HCT116 (cell line): ENCODE data around the gene HEATR3. TPM values are rescaled to one million over a fixed set of nuclear protein-coding genes. Genes with fewer than 3 reads are reported as not detected.

Source experiments
- ATAC-seq: fragments of 200-7000 bp; cut with Tn5 transposase; 2 replicates; pipeline ENCODE4 v1.9.1; 2020; ENCODE audit warnings: mild to moderate bottlenecking, moderate library complexity
- BruUV-seq: library from RNA; stranded (reverse); fragments of 400-500 nt; replicated peaks from 2 replicates; lab custom pipeline; 2021; lab: Mats Ljungman, UMichigan
- CTCF ChIA-PET: fragments of 300-600 bp; sonication (Branson Sonifier 250); formaldehyde crosslinking; loops from one replicate; lab custom pipeline; 2021; ENCODE audit warnings: antibody characterized with exemption; lab: Charles Lee
- POLR2A ChIA-PET: fragments of 300-600, 350-600 bp; sonication (Branson Sonifier 250); formaldehyde crosslinking; loops from one replicate; lab custom pipeline; 2021; ENCODE audit warnings: antibody characterized with exemption; lab: Charles Lee
- RAD21 ChIA-PET, 2 experiments: fragments of 300-600 bp; sonication (Branson Sonifier 250); formaldehyde crosslinking; loops; one replicate each; lab custom pipeline; 2023; ENCODE audit warnings: low total read pairs in 2 of 2; ENCODE audit not compliant: uncharacterized antibody in 2 of 2, unreplicated experiment in 2 of 2, low non-redundant PET in 1 of 2; lab: Charles Lee
- DNase-seq: peaks from one replicate; pipeline ENCODE4 v3.0.0-alpha.2; 2010; ENCODE audit warnings: low read depth, low spot score
- H2AFZ ChIP-seq: fragments of 200-600 bp; shearing (Covaris generic), sonication (generic); 2 replicates; pipeline ENCODE4 v1.6.1; 2017; ENCODE audit warnings: low read depth, mixed run types, mixed read lengths, antibody characterized with exemption, low read length; ENCODE audit not compliant: poor library complexity, severe bottlenecking
- H3K27ac ChIP-seq: 2 replicates; pipeline ENCODE4 v1.5.1; 2012; ENCODE audit warnings: low read depth, low read length
- H3K27me3 ChIP-seq: fragments of 200-600 bp; sonication (generic); 2 replicates; pipeline ENCODE4 v1.6.1; 2016; ENCODE audit warnings: mixed run types, low read length, mixed read lengths; ENCODE audit not compliant: insufficient read depth
- H3K36me3 ChIP-seq, 2 experiments: fragments of 200-500 bp in 1 of 2; fragments of 200-600 bp in 1 of 2; sonication (Bioruptor generic) in 1 of 2; sonication (generic) in 1 of 2; 2 replicates each; pipeline versions ENCODE4 v1.5.1 to v1.6.1; 2014 to 2016; ENCODE audit warnings: low read length in 2 of 2, inconsistent platforms in 1 of 2, mixed read lengths in 1 of 2, mixed run types in 1 of 2; ENCODE audit not compliant: insufficient read depth in 2 of 2, control insufficient read depth in 1 of 2
- H3K4me1 ChIP-seq, 2 experiments: fragments of 200-600 bp in 1 of 2; sonication (generic) in 1 of 2; 2 replicates each; pipeline versions ENCODE4 v1.5.1 to v1.6.1; 2012 to 2017; ENCODE audit warnings: low read length in 2 of 2, inconsistent platforms in 1 of 2, mild to moderate bottlenecking in 1 of 2, mixed read lengths in 1 of 2, mixed run types in 1 of 2, moderate library complexity in 1 of 2; ENCODE audit not compliant: insufficient read depth in 2 of 2, control insufficient read depth in 1 of 2
- H3K4me2 ChIP-seq: fragments of 200-600 bp; sonication (generic); 2 replicates; pipeline ENCODE4 v1.6.1; 2017; ENCODE audit warnings: mixed run types, low read length, mixed read lengths
- H3K4me3 ChIP-seq, 2 experiments: fragments of 200-600 bp in 1 of 2; sonication (generic) in 1 of 2; replicated peaks in 1 of 2; 2 replicates each; pipeline ENCODE4 v1.5.1; 2011 to 2016; ENCODE audit warnings: low read length in 2 of 2, control low read depth in 1 of 2, low read depth in 1 of 2, mild to moderate bottlenecking in 1 of 2, mixed read lengths in 1 of 2, mixed run types in 1 of 2
- H3K79me2 ChIP-seq: fragments of 200-600 bp; sonication (generic); 2 replicates; pipeline ENCODE4 v1.6.1; 2017; ENCODE audit warnings: mild to moderate bottlenecking, mixed run types, low read length, moderate library complexity, mixed read lengths; ENCODE audit not compliant: insufficient read depth
- H3K9ac ChIP-seq: fragments of 200-600 bp; sonication (generic); 2 replicates; pipeline ENCODE4 v1.6.1; 2016; ENCODE audit warnings: low read length, mixed read lengths
- H3K9me2 ChIP-seq: fragments of 200-600 bp; sonication (generic), shearing (Covaris generic); 2 replicates; pipeline ENCODE4 v1.6.1; 2017; ENCODE audit warnings: mixed run types, mild to moderate bottlenecking, moderate library complexity; ENCODE audit not compliant: insufficient read depth
- H3K9me3 ChIP-seq, 2 experiments: fragments of 200-500 bp in 1 of 2; fragments of 200-600 bp in 1 of 2; sonication (Bioruptor generic) in 1 of 2; sonication (generic) in 1 of 2; 2 replicates each; pipeline ENCODE4 v1.6.1; 2014 to 2017; ENCODE audit warnings: low read length in 2 of 2, mixed read lengths in 2 of 2, inconsistent platforms in 1 of 2, low read depth in 1 of 2, mild to moderate bottlenecking in 1 of 2, mixed run types in 1 of 2, moderate library complexity in 1 of 2; ENCODE audit not compliant: control insufficient read depth in 1 of 2, insufficient read depth in 1 of 2
- H4K20me1 ChIP-seq: fragments of 200-600 bp; sonication (generic), shearing (Covaris generic); 2 replicates; pipeline ENCODE4 v1.6.1; 2017; ENCODE audit warnings: mixed run types, mild to moderate bottlenecking, moderate library complexity; ENCODE audit not compliant: insufficient read depth
- ATF3 ChIP-seq: IDR thresholded peaks from 2 replicates; pipeline ENCODE4 v1.6.1; 2012
- CTCF ChIP-seq, 3 experiments: fragments of 200-600 bp in 1 of 3; sonication (generic) in 1 of 3; IDR thresholded peaks in 2 of 3; conservative IDR thresholded peaks in 1 of 3; 2 replicates each; pipeline ENCODE4 v1.5.1; 2012 to 2017; ENCODE audit warnings: low read depth in 2 of 3, low read length in 2 of 3, antibody characterized with exemption in 1 of 3, borderline replicate concordance in 1 of 3, control low read depth in 1 of 3, mild to moderate bottlenecking in 1 of 3, mixed read lengths in 1 of 3, mixed run types in 1 of 3, moderate library complexity in 1 of 3; ENCODE audit not compliant: insufficient read depth in 1 of 3
- ELF1 ChIP-seq: IDR thresholded peaks from 2 replicates; pipeline ENCODE4 v1.6.1; 2012; ENCODE audit warnings: low read depth, borderline replicate concordance
- EZH2 ChIP-seq: fragments of 200-600 bp; sonication (generic); IDR thresholded peaks from 2 replicates; pipeline ENCODE4 v1.6.1; 2017; ENCODE audit warnings: antibody characterized with exemption, mixed run types
- FOSL1 ChIP-seq: IDR thresholded peaks from 2 replicates; pipeline ENCODE4 v1.6.1; 2012; ENCODE audit warnings: low read depth
- POLR2A ChIP-seq: IDR thresholded peaks from 2 replicates; pipeline ENCODE4 v1.7.0; 2011; ENCODE audit warnings: borderline replicate concordance; ENCODE audit not compliant: insufficient read depth, insufficient read length; ENCODE audit errors: extremely low read depth
- REST ChIP-seq: IDR thresholded peaks from 2 replicates; pipeline ENCODE4 v1.6.1; 2012; ENCODE audit warnings: low read depth
- SP1 ChIP-seq: IDR thresholded peaks from 2 replicates; pipeline ENCODE4 v1.6.1; 2012; ENCODE audit warnings: low read depth
- YY1 ChIP-seq: IDR thresholded peaks from 2 replicates; pipeline ENCODE4 v1.6.1; 2011; ENCODE audit warnings: low read length, low read depth, moderate library complexity, mild to moderate bottlenecking; ENCODE audit not compliant: insufficient replicate concordance; ENCODE audit errors: extremely low read depth
- ZBTB33 ChIP-seq: IDR thresholded peaks from 2 replicates; pipeline ENCODE4 v1.6.1; 2011; ENCODE audit warnings: mild to moderate bottlenecking, low read length, moderate library complexity; ENCODE audit not compliant: insufficient replicate concordance; ENCODE audit errors: extremely low read depth
- ZNF274 ChIP-seq: fragments of 200-500 bp; sonication (Bioruptor generic); IDR thresholded peaks from 2 replicates; pipeline ENCODE4 v1.6.1; 2014; ENCODE audit warnings: mild to moderate bottlenecking, low read depth, low read length, inconsistent platforms
- intact Hi-C: fragments of 100-400 bp; cut with micrococcal nuclease; formaldehyde crosslinking; loops from 2 replicates; pipeline ENCODE4 v1.10.0; 2022
- total RNA-seq: library from RNA; stranded (reverse); gene quantifications from one replicate; pipeline ENCODE4 v1.2.1, GENCODE V29; 2021; ENCODE audit not compliant: unreplicated experiment

The HEATR3 gene
- total RNA-seq, 1 experiment from 2014 or later, result 16.3 TPM

GRCh38 chr16:50121278-50121677 is 55.5 kb downstream of the HEATR3 start:
- ChIA-PET CTCF (no interaction called here), POLR2A (no interaction called here), RAD21 (no interaction called here)
- Histone ChIP-seq H3K9me2 (no peaks in the 10 kb centered on the region), H4K20me1 (no peaks in the 10 kb centered on the region), H3K27me3 (no peaks in the 10 kb centered on the region), H3K79me2 (no peaks in the 10 kb centered on the region), H3K9me3 (no peaks in the 10 kb centered on the region), H3K9ac (no peak overlapping the region), H3K27ac (no peak overlapping the region), H2AFZ (no peak overlapping the region), H3K4me2 (no peak overlapping the region), H3K36me3 (no peaks in the 10 kb centered on the region), H3K4me3 (no peak overlapping the region), H3K4me1 (no peaks in the 10 kb centered on the region)
- BruUV-seq, result no TSS peak
- no peak for DNase-seq
- no peak for ATAC-seq
- intact Hi-C loops, result no loop called here
- TF ChIP-seq ZBTB33 (no peak), FOSL1 (no peak), YY1 (no peak), ELF1 (no peak), ZNF274 (no peak), POLR2A (no peak), EZH2 (no peak), REST (no peak), SP1 (no peak), CTCF (IDR thresholded peaks at IDR 0.05 in 2 of 3, conservative IDR thresholded peaks at IDR 0.05 in 1 of 3; ENCODE audit: borderline replicate concordance in 1 of 3, insufficient read depth in 1 of 3, low read depth in 2 of 3, low read length in 2 of 3) (no peak), ATF3 (no peak)
- TF ChIP-seq, all 23 proteins: peak for 0
